MV-4-11 (cell line): ENCODE results near the gene KDM4B.
A peak's percentile ranks its signal among the peaks of the same experiment; 100 is the strongest.
"Not testable (repeated sequence)": the region's sequence is repeated elsewhere in the genome, so short reads cannot be mapped to it uniquely, and the experiment has no call there.

Experiments used
- DNase-seq: peaks from one replicate; lab custom pipeline; 2025; lab: John Stamatoyannopoulos, UW

KDM4B gene

GRCh38 chr19:5173993-5174392, 205.1 kb downstream of the KDM4B start:
- no peak for DNase-seq

DNA sequence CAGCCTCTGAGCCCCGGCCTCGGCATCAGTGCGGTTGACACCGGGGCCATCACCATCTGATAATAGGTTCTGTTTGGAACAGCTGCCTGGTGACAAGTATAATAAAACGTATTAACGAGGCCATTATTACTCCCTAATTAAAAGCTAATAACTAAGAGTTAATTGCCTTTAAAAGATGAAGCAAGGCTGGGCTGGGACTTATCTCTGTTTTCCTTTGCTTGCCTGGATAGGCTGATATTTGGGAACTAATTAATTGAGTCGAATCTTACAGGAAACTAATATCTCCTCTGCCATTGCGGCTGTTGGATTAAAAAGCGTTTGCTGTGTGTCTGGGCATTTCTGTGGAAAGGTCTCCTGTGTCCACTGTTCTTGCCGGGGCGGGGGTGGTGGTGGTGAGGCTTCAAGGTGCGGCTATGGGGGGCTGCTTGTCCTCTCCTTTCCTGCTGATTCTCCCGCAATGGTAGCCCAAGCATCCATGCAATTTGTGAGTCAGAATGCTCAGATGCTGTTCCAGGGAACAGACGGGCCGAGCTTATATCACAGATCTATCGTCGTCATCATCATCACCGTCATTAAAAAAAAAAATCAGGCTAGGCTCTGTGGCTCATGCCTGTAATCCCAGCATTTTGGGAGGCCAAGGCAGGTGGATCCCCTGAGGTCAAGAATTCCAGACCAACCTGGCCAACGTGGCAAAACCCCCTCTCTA, 209.0 kb downstream of the KDM4B start:
- no peak for DNase-seq

DNA sequence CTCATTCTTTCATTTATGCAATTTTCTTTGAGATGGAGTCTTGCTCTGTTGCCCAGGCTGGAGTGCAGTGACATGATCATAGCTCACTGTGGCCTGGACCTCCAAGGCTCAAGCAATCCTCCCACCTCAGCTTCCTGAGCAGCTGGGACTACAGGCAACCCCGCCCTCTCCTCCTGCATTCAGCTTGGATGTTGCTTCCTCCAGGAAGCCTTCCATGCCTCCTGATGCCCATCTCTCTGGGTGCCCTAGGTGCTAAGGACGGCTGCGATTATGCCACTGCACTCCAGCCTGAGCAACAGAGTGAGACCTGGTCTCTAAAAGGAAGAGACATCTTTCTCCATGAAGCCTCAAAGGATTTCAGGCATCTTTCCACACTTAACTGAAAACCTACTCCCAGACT, 209.9 kb downstream of the KDM4B start:
- DNase-seq, result no peak

- no peak for DNase-seq
These were observed 210.3 kb downstream of the KDM4B start for GRCh38 chr19:5179256-5179655.

DNA sequence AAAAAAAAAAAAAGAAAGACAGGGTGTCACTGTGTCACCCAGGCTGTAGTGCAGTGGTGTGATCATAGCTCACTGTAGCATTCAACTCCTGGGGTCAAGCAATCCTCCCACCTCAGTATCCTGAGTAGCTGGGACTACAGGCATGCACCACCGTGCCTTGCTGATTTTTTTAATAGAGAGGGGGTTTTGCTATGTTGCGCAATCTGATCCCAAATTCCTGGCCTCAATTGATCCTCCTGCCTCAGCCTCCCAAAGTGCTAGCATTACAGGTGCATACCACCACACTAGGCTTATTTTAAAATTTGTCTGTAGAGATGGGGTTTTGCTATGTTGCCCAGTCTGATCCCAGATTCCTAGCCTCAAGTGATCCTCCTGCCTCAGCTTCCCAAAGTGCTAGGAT, 212.4 kb downstream of the KDM4B start:
- DNase-seq, result no peak

- DNase-seq, result no peak
These were observed 213.8 kb downstream of the KDM4B start for GRCh38 chr19:5182751-5183150.

DNA sequence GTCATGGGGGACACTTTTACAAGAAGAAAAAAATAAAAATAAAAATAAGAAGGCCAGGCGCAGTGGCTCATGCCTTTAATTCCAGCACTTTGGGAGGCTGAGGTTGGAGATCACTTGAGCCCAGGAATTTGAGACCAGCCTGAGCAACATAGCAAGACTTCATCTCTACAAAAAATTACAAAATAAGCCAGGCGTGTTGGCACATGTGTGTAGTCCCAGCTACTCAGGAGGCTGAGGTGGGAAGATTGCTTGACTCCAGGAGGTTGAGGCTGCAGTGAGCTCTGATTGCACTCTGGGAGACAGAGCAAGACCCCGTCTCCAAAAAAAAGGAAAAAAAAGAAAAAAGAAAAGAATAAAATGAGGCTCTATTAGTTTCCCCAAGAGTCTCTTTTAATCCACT, 214.7 kb downstream of the KDM4B start:
- DNase-seq, result no peak

GRCh38 chr19:5184930-5185329, 216.0 kb downstream of the KDM4B start:
- DNase-seq, result no peak

DNA sequence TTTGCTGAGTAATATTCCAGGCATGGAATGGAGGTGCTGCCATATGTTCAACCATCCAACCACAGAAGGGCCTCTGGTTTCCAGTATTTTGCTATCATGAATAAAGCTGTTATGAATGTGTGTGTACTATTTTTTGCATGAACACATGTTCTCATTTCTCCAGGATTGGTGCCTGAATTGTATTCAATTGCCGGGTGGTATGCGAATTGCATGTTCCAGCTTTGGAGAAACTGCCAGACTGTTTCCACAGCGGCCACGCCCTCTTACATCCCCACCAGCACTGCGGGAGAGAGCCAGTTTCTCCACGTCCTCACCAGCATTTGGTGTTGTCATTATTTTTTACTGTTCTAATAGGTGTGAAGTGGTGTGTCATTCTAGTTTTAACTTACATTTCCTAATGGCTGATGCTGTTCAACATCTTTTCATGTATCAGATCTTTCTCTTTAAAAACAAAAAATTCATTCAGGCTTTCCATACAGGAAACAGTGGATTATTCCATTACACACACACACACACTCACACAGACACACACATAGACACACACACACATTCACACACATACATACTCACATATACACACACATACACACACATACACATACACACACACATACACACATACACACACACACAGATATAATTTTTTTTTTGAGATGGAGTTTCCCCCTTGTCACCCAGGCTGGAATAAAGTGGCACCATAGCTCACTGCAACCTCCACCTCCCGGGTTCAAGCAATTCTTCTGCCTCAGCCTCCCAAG, 217.6 kb downstream of the KDM4B start:
- DNase-seq, result no peak

GRCh38 chr19:5188548-5189317, 219.8 kb downstream of the KDM4B start:
- no peak for DNase-seq

GRCh38 chr19:5189318-5189607, 220.3 kb downstream of the KDM4B start:
- DNase-seq, result no peak

GRCh38 chr19:5191091-5191490, 222.2 kb downstream of the KDM4B start:
- peak; percentile 96 for DNase-seq

- no peak for DNase-seq
These were observed 223.7 kb downstream of the KDM4B start for GRCh38 chr19:5192568-5192967.

DNA sequence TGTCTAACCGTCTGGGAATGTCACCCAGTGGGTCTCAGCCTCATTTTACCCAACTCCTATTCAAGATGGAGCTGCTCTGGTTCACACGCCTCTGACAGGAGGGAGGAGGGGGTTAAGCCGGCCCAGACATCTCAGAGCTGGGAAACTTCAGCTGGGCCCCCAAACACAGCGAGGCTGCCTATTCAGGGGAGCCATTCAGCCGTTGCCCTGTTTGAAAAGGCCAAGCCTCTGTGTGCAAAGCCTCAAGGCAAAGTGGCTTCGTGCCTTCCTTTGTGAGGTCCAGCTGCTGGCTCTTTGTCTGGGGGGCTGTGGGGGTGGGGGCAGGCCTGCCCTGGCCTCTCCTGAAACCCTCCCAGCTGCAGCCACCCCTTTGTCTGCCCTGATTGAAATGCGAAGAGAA, 224.3 kb downstream of the KDM4B start:
- no peak for DNase-seq

DNA sequence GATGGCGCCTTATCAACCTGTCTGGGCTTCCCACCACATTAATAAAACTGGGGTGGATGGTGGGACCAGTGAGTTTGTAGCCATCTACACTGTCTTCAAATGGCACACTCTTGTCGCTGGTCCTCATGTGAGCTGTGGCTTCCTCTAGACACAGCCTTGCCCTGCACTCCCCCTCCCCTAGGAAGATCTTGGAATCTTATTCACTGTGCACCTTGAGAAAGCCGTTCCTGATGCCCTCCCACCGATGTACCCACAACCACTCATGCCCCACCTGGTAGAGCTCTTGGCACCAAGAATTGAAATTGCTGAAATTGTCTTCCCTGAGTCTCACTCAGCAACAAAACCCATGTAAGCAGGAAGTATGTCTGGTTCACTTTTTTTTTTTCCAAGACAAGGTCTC, 225.7 kb downstream of the KDM4B start:
- DNase-seq, result no peak

DNA sequence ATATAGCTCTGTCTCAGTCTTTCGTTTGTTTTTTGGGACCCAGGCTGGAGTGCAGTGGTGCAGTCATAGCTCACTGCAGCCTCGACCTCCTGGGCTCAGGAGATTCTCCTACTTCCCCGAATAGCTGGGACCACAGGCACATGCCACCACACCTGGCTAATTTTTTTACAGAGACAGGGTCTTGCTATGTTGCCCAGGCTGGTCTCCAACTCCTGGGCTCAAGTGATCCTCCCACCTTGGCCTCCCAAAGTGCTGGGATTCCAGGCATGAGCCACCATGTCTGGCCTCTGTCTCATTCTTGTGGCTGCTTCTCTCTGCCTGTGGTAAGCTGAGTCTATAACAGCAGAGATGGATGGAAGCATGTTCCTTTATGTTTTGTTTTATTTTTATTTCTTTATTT, 226.7 kb downstream of the KDM4B start:
- not testable (repeated sequence) for DNase-seq

DNA sequence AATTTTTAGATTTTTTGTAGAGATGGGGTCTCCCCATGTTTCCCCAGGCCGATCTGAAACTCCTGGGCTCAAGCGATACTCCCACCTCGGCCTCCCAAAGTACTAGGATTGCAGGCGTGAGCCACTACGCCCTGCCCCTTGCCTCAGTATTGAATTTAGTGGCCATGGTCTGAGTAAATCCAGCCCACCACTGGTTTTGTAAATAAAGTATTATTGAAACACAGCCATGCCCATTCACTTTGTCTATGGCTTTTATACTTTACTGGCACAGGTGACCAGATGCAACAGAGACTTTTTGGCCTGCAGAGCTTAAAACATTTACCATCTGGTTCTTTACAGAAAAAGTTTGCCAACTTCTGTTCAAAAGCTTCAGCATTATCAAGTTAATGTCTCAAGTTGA, 227.9 kb downstream of the KDM4B start:
- DNase-seq, result no peak

DNA sequence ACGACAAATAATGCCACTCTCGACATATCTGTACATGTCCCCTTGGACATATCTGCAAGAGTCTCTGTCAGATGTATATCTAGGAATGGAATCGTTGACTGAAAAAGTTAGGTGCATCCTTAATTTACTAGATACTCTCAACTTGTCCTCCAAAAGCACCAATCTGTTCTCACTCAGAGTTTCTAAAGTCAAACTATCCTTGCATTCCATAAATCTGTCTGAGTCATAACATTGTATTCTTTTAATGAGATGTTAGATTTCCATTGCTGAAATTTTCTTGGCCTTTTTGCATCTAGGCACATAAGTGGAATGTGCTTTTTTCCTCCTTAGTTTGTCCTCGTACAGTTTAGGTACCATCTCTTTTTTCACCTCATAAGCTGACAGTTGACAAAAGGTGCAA, 231.9 kb downstream of the KDM4B start:
- DNase-seq, result no peak

GRCh38 chr19:5202553-5202952, 233.6 kb downstream of the KDM4B start:
- DNase-seq, result no peak
